HFFc6 (cell line): ENCODE measurements around the gene AKT1. TPM values are rescaled to one million over a fixed set of nuclear protein-coding genes. Genes with fewer than 3 reads are reported as not detected.
"Not testable (repeated sequence)": the region's sequence is repeated elsewhere in the genome, so short reads cannot be mapped to it uniquely, and the experiment has no call there.

ENCODE experiments used
- DNase-seq: peaks from one replicate; pipeline ENCODE4 v3.0.0-alpha.2; 2018
- H3K27ac Mint-ChIP-seq: 2 replicates; pipeline ENCODE4 v1.8.0; 2020; ENCODE audit warnings: mild to moderate bottlenecking, mixed read lengths
- H3K27me3 Mint-ChIP-seq: 2 replicates; pipeline ENCODE4 v1.8.0; 2021; ENCODE audit warnings: mild to moderate bottlenecking, moderate library complexity, mixed read lengths; ENCODE audit not compliant: insufficient read depth
- H3K36me3 Mint-ChIP-seq: 2 replicates; pipeline ENCODE4 v1.8.0; 2021; ENCODE audit warnings: low read depth, mixed read lengths
- H3K4me1 Mint-ChIP-seq: 2 replicates; pipeline ENCODE4 v1.8.0; 2020; ENCODE audit warnings: low read depth, mixed read lengths
- H3K4me3 Mint-ChIP-seq: 2 replicates; pipeline ENCODE4 v1.8.0; 2020; ENCODE audit warnings: mild to moderate bottlenecking, moderate library complexity, mixed read lengths
- H3K9me3 Mint-ChIP-seq: 2 replicates; pipeline ENCODE4 v1.8.0; 2020; ENCODE audit warnings: mild to moderate bottlenecking, mixed read lengths
- total RNA-seq, 6 experiments: library from RNA; stranded (reverse); fragmentation: NEBNext Ultra II Directional; extraction: Animal tissue kit (Norgen Biotek cat#: 25700); gene quantifications; 2 replicates in 1 of 6; 3 replicates in 5 of 6; pipeline ENCODE4 v1.2.3, GENCODE V29; 2021
- TF ChIP-seq, protein P1 (sequence below): fragments of 200-600 bp; sonication (generic); IDR thresholded peaks from 2 replicates; pipeline ENCODE4 v1.5.0; 2021; ENCODE audit warnings: antibody characterized with exemption, mild to moderate bottlenecking

The AKT1 gene
- total RNA-seq, 6 experiments from 2014 or later: 164 to 191 (median 173) TPM

- Mint-ChIP-seq H3K9me3 (no peaks in the 10 kb centered on the region), H3K4me3 (peak overlapping the region; percentile 92), H3K4me1 (peaks cover 20% of the 10 kb centered on the region), H3K27me3 (no peaks in the 10 kb centered on the region; the same call in none of the 2 replicates), H3K27ac (peak overlapping the region; percentile 92), H3K36me3 (no peaks in the 10 kb centered on the region; the same call in 1 of the 2 replicates)
- no peak for DNase-seq
- TF ChIP-seq, protein P1, sequence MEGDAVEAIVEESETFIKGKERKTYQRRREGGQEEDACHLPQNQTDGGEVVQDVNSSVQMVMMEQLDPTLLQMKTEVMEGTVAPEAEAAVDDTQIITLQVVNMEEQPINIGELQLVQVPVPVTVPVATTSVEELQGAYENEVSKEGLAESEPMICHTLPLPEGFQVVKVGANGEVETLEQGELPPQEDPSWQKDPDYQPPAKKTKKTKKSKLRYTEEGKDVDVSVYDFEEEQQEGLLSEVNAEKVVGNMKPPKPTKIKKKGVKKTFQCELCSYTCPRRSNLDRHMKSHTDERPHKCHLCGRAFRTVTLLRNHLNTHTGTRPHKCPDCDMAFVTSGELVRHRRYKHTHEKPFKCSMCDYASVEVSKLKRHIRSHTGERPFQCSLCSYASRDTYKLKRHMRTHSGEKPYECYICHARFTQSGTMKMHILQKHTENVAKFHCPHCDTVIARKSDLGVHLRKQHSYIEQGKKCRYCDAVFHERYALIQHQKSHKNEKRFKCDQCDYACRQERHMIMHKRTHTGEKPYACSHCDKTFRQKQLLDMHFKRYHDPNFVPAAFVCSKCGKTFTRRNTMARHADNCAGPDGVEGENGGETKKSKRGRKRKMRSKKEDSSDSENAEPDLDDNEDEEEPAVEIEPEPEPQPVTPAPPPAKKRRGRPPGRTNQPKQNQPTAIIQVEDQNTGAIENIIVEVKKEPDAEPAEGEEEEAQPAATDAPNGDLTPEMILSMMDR: no peak
Measured at GRCh38 chr14:104816616-104816884, 21.0 kb upstream of the AKT1 start.

DNA sequence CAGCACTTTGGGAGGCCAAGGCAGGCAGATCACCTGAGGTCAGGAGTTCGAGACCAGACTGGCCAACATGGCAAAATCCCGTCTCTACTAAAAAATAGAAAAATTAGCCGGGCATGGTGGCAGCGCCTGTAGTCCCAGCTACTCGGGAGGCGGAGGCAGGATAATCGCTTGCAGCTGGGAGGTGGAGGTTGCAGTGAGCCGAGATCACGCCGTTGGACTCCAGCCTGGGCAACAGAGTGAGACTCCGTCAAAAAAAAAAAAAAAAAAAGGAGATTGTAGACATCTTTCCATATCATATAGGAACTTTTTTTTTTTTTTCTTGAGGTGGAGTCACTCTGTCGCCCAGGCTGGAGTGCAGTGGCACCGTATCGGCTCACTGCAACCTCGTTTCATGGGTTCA, 19.2 kb upstream of the AKT1 start:
- H3K27ac Mint-ChIP-seq: peak overlapping the region; percentile 92
- H3K9me3 Mint-ChIP-seq, H3K27me3 Mint-ChIP-seq, DNase-seq, H3K36me3 Mint-ChIP-seq: not testable (repeated sequence)
- H3K4me3 Mint-ChIP-seq: peak overlapping the region; percentile 92
- peaks cover 18% of the 10 kb centered on the region for H3K4me1 Mint-ChIP-seq

GRCh38 chr14:104813286-104813685, 17.7 kb upstream of the AKT1 start:
- H3K4me3 Mint-ChIP-seq: no peak overlapping the region
- no peak overlapping the region for H3K27ac Mint-ChIP-seq
- DNase-seq: no peak
- no peaks in the 10 kb centered on the region for H3K9me3 Mint-ChIP-seq
- H3K36me3 Mint-ChIP-seq: no peaks in the 10 kb centered on the region; the same call in 1 of the 2 replicates
- peaks cover 18% of the 10 kb centered on the region for H3K4me1 Mint-ChIP-seq
- H3K27me3 Mint-ChIP-seq: no peaks in the 10 kb centered on the region
- TF ChIP-seq, protein P1: no peak

- H3K36me3 Mint-ChIP-seq: no peaks in the 10 kb centered on the region
- H3K27me3 Mint-ChIP-seq: no peaks in the 10 kb centered on the region
- no peak overlapping the region for H3K4me3 Mint-ChIP-seq
- no peaks in the 10 kb centered on the region for H3K9me3 Mint-ChIP-seq
- H3K27ac Mint-ChIP-seq: no peak overlapping the region
- H3K4me1 Mint-ChIP-seq: peaks cover 15% of the 10 kb centered on the region
- TF ChIP-seq, protein P1: no peak
- DNase-seq: no peak
Measured at GRCh38 chr14:104810316-104810715, 14.8 kb upstream of the AKT1 start.

DNA sequence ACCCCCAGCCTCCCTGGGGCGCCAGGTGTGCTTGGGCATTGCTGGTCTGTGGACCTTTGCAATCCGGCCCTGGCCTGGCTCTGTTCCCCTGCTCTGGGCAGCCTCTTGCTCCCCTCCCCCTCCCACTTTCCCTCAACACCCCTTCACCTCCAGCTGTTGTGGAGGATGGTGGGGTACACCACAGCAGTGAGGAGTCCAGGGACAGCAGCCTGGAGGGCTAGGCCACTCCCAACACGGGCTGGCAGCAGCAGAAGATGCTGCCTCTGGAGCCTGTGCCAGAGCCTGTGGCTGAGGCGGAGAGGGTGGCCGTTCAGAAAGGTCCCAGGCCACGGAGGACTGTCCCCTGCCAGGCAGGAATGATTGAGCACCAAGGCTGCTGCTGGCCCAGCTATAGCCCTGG, 12.9 kb upstream of the AKT1 start:
- no peaks in the 10 kb centered on the region for H3K36me3 Mint-ChIP-seq
- no peaks in the 10 kb centered on the region for H3K9me3 Mint-ChIP-seq
- no peaks in the 10 kb centered on the region for H3K27me3 Mint-ChIP-seq
- no peak for DNase-seq
- peaks cover 12% of the 10 kb centered on the region for H3K4me1 Mint-ChIP-seq
- TF ChIP-seq, protein P1: no peak
- no peak overlapping the region for H3K27ac Mint-ChIP-seq
- no peak overlapping the region for H3K4me3 Mint-ChIP-seq

- H3K27ac Mint-ChIP-seq: no peak overlapping the region
- peaks cover 12% of the 10 kb centered on the region for H3K4me1 Mint-ChIP-seq
- TF ChIP-seq, protein P1: no peak
- H3K4me3 Mint-ChIP-seq: no peak overlapping the region
- no peaks in the 10 kb centered on the region for H3K36me3 Mint-ChIP-seq
- H3K9me3 Mint-ChIP-seq: no peaks in the 10 kb centered on the region
- no peak for DNase-seq
- H3K27me3 Mint-ChIP-seq: peaks cover 3% of the 10 kb centered on the region; the same call in 1 of the 2 replicates
Measured at GRCh38 chr14:104806625-104807465, 11.3 kb upstream of the AKT1 start.
